T-cell (primary cell): ENCODE results near the gene OR12D3. TPM values are rescaled to one million over a fixed set of nuclear protein-coding genes. Genes with fewer than 3 reads are reported as not detected.

Source experiments
- ATAC-seq, 4 experiments: fragments of 200-7000 bp in 3 of 4; fragments of 150-1000 bp in 1 of 4; cut with Tn5 transposase; replicated peaks in 1 of 4; 1 replicate in 3 of 4; 2 replicates in 1 of 4; pipeline ENCODE4 v1.10.0; 2021; ENCODE audit warnings: moderate library complexity in 3 of 4, mild to moderate bottlenecking in 2 of 4, moderate number of reproducible peaks in 1 of 4
- CTCF ChIA-PET, 2 donors: fragments of 300-600 bp; sonication (Branson Sonifier 250); formaldehyde crosslinking; loops; one replicate each; lab custom pipeline; 2022; ENCODE audit warnings: antibody characterized with exemption in 2 of 2; lab: Charles Lee
- POLR2A ChIA-PET, 2 donors: fragments of 300-600 bp; sonication (Branson Sonifier 250); formaldehyde crosslinking; loops; one replicate each; lab custom pipeline; 2022; ENCODE audit warnings: antibody characterized with exemption in 2 of 2; lab: Charles Lee
- DNase-seq, 35 experiments: peaks; one replicate each; pipeline versions ENCODE4 v3.0.0 to v3.0.0-alpha.2; 2013 to 2023
- H3K27ac ChIP-seq: one replicate; pipeline ENCODE4 v1.5.1; 2013; ENCODE audit warnings: low read length
- H3K27me3 ChIP-seq, 2 experiments: replicated peaks in 1 of 2; 1 replicate in 1 of 2; 2 replicates in 1 of 2; pipeline versions ENCODE4 v1.6.1 to v1.7.0; 2013; ENCODE audit warnings: low read length in 1 of 2, mixed read lengths in 1 of 2; ENCODE audit not compliant: control insufficient read depth in 2 of 2, insufficient read depth in 2 of 2; ENCODE audit errors: extremely low read depth in 1 of 2
- H3K36me3 ChIP-seq, 2 donors: 1 replicate in 1 of 2; 2 replicates in 1 of 2; pipeline versions ENCODE4 v1.6.1 to v1.7.0; 2013; ENCODE audit warnings: low read length in 1 of 2; ENCODE audit not compliant: control insufficient read depth in 2 of 2, insufficient read depth in 1 of 2; ENCODE audit errors: extremely low read depth in 1 of 2
- H3K4me1 ChIP-seq, 2 experiments: 1 replicate in 1 of 2; 2 replicates in 1 of 2; pipeline versions ENCODE4 v1.6.1 to v1.7.0; 2013; ENCODE audit warnings: low read length in 2 of 2, mixed read lengths in 1 of 2; ENCODE audit not compliant: insufficient read depth in 2 of 2, control insufficient read depth in 1 of 2; ENCODE audit errors: extremely low read depth in 1 of 2
- H3K4me3 ChIP-seq, 2 donors: 1 replicate in 1 of 2; 2 replicates in 1 of 2; pipeline versions ENCODE4 v1.5.1 to v1.7.0; 2013; ENCODE audit warnings: mild to moderate bottlenecking in 2 of 2, low read length in 1 of 2, moderate library complexity in 1 of 2; ENCODE audit not compliant: control insufficient read depth in 1 of 2; ENCODE audit errors: extremely low read depth in 1 of 2
- H3K9me3 ChIP-seq: 2 replicates; pipeline ENCODE4 v1.7.0; 2013
- H3K27ac Mint-ChIP-seq, 2 donors: one replicate each; pipeline ENCODE4 v1.8.0; 2020 to 2021; ENCODE audit warnings: mild to moderate bottlenecking in 2 of 2, mixed read lengths in 2 of 2
- H3K27me3 Mint-ChIP-seq, 2 donors: one replicate each; pipeline ENCODE4 v1.8.0; 2021 to 2022; ENCODE audit warnings: mixed read lengths in 2 of 2
- H3K36me3 Mint-ChIP-seq: one replicate; pipeline ENCODE4 v1.8.0; 2021; ENCODE audit warnings: mixed read lengths
- H3K4me1 Mint-ChIP-seq, 3 donors: one replicate each; pipeline ENCODE4 v1.8.0; 2020 to 2022; ENCODE audit warnings: mixed read lengths in 3 of 3, mild to moderate bottlenecking in 1 of 3
- H3K4me3 Mint-ChIP-seq, 3 donors: one replicate each; pipeline ENCODE4 v1.8.0; 2020 to 2022; ENCODE audit warnings: mild to moderate bottlenecking in 3 of 3, mixed read lengths in 3 of 3, moderate library complexity in 3 of 3
- H3K9me3 Mint-ChIP-seq, 3 donors: one replicate each; pipeline ENCODE4 v1.8.0; 2020 to 2022; ENCODE audit warnings: mixed read lengths in 3 of 3
- WGBS: methylation state at CpG from one replicate; pipeline ENCODE4 v1.1.5; 2013; ENCODE audit warnings: missing lambda C conversion rate; ENCODE audit not compliant: insufficient coverage; 5-methylcytosine and 5-hydroxymethylcytosine counted together
- total RNA-seq, 35 experiments: library from RNA in 6 of 35; stranded (reverse) in 6 of 35; fragments of 120-200 nt in 1 of 35; gene quantifications; one replicate each; pipeline versions ENCODE4 v1.2.1 to v1.2.4 and lab custom pipeline; 2013 to 2026

OR12D3 gene, protein sequence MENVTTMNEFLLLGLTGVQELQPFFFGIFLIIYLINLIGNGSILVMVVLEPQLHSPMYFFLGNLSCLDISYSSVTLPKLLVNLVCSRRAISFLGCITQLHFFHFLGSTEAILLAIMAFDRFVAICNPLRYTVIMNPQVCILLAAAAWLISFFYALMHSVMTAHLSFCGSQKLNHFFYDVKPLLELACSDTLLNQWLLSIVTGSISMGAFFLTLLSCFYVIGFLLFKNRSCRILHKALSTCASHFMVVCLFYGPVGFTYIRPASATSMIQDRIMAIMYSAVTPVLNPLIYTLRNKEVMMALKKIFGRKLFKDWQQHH
- total RNA-seq (not detected), total RNA-seq (lab: John Stamatoyannopoulos, UW) (0 reads per million in 29 experiments)
- total RNA-seq (2013), result not detected

DNA sequence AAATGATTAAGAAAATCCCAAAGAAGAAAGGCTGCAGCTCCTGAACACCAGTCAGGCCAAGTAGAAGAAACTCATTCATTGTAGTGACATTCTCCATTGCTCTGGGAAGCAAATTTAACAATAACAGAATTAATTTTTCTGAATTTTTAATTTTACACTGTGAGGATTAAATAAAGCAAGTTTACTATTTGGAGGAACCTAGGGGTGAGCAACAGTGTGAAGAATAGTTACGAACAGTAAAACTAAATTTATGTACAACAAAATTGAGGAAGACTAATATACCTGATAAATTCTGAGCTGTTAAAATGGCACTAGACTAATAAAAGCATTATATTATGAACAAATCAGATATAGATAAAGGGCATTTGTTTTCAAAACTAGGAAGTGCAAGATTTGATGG is at the start of gene OR12D3:
Gene OR12D3 (minus strand): TSS at position 101 of the 400 bp plus-strand sequence. CDS start 4 bp downstream, at position 97.
- Histone ChIP-seq H3K4me3 (no peak within 1 kb of the TSS), H3K36me3 (no peaks in the 10 kb centered on the region), H3K4me1 (no peaks in the 10 kb centered on the region), H3K9me3 (no peaks in the 10 kb centered on the region), H3K27ac (no peak within 1 kb of the TSS), H3K27me3 (peaks cover 0 to 9% of the 10 kb centered on the region in 2 experiments)
- ChIA-PET CTCF (interaction anchor here in 1 of 2 donors (0.6 kb wide), 1 partner anchor 537 kb away, joined by 3 read pairs; no protein-coding TSS in a partner anchor), POLR2A (interaction anchor here in 1 of 2 donors (0.6 kb wide), 1 partner anchor 13 kb away, joined by 3 read pairs; no protein-coding TSS in a partner anchor)
- Mint-ChIP-seq H3K27me3 (peaks cover 33 to 38% of the 10 kb centered on the region in 2 donors), H3K4me3 (no peak within 1 kb of the TSS), H3K27ac (no peak within 1 kb of the TSS), H3K36me3 (no peaks in the 10 kb centered on the region), H3K9me3 (no peaks in the 10 kb centered on the region), H3K4me1 (no peaks in the 10 kb centered on the region)
- no CpG with 5 or more reads among the region's 1 CpG for WGBS
- ATAC-seq, result no peak
- DNase-seq, result no peak

DNA sequence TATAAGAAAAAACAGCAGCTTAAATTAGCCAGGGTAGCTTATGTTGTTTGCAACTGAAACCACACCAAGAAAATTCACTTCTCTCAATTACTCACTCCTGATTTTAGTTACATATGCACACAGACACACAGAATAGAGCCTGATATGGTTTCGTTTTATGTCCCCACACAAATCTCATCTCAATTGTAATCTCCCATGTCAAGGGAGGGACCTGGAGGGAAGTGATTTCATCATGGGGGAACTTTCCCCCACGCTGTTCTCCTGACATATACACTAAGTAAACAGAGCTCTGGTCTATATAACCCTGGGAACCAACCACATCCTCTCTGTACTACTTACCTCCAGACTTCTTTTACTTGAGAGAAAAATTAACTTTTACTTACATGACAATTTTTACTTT is 49.5 kb upstream of the OR12D3 start:
- Mint-ChIP-seq H3K27me3 (peaks cover 52 to 55% of the 10 kb centered on the region in 2 donors), H3K4me3 (no peak overlapping the region), H3K4me1 (no peaks in the 10 kb centered on the region), H3K9me3 (peaks cover 0 to 4% (median 0%) of the 10 kb centered on the region in 3 donors), H3K36me3 (no peaks in the 10 kb centered on the region), H3K27ac (no peak overlapping the region)
- H3K27me3 ChIP-seq, result peaks cover 0 to 13% of the 10 kb centered on the region in 2 experiments
- ChIA-PET POLR2A (no interaction called here), CTCF (no interaction called here)
- WGBS, result no CpG with 5 or more reads among the region's 2 CpGs
- no peaks in the 10 kb centered on the region for H3K36me3 ChIP-seq
- no peak for DNase-seq
- H3K9me3 ChIP-seq, result no peaks in the 10 kb centered on the region
- no peak overlapping the region for H3K4me3 ChIP-seq
- H3K4me1 ChIP-seq, result no peaks in the 10 kb centered on the region
- no peak for ATAC-seq
- H3K27ac ChIP-seq, result no peak overlapping the region

DNA sequence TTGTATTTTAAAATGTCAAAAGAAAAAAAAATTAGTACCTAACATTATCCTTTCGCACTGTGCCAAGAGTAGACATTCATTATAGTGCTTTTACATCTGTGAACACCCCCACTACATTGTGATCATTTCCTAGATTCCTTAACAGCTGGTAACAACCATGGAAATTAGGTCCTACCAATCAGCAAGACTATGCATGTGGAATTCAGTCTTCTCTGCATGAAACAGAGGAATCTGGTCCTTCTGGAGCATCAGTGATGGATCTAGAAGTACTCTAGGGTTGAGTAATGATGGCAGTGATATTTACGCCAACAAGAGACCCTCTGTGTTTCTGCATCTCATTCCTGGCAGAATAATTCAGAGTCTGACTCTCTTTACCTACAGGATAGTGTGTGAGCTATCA is 49.1 kb upstream of the OR12D3 start:
- H3K4me3 Mint-ChIP-seq, result no peak overlapping the region
- Histone ChIP-seq H3K4me3 (no peak overlapping the region), H3K9me3 (no peaks in the 10 kb centered on the region), H3K27me3 (peaks cover 0 to 13% of the 10 kb centered on the region in 2 experiments), H3K27ac (no peak overlapping the region), H3K4me1 (no peaks in the 10 kb centered on the region), H3K36me3 (no peaks in the 10 kb centered on the region)
- ChIA-PET POLR2A (no interaction called here), CTCF (no interaction called here)
- H3K9me3 Mint-ChIP-seq, result peaks cover 0 to 4% (median 0%) of the 10 kb centered on the region in 3 donors
- peaks cover 50 to 51% of the 10 kb centered on the region in 2 donors for H3K27me3 Mint-ChIP-seq
- H3K36me3 Mint-ChIP-seq, result no peaks in the 10 kb centered on the region
- no peak for DNase-seq
- WGBS, result no CpG with 5 or more reads among the region's 2 CpGs
- no peak overlapping the region for H3K27ac Mint-ChIP-seq
- no peaks in the 10 kb centered on the region for H3K4me1 Mint-ChIP-seq
- no peak for ATAC-seq

DNA sequence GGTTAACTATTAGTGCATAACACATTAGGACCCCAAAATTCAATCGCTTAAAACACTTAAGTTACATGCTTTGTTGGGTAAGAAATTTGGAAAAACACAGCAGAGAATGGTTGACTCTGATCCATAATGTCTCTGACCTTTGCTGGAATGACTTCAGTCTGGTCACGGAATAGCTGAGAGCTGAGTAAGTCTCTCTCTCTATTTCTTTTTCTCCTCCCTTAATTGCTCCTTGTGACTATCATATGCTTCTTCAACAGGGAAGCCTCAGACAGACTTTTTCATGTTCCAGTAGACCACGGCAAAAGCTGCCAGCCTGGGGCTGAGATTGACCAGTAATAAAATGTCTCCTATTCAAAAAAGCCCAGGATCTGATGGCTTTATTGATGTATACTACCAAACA is 44.4 kb upstream of the OR12D3 start:
- POLR2A ChIA-PET, result no interaction called here
- H3K4me1 Mint-ChIP-seq, result no peaks in the 10 kb centered on the region
- WGBS, result no CpG with 5 or more reads among the region's 3 CpGs
- Histone ChIP-seq H3K27me3 (no peaks in the 10 kb centered on the region), H3K27ac (no peak overlapping the region), H3K36me3 (no peaks in the 10 kb centered on the region), H3K4me3 (no peak overlapping the region), H3K9me3 (no peaks in the 10 kb centered on the region), H3K4me1 (no peaks in the 10 kb centered on the region)
- peaks cover 32 to 43% of the 10 kb centered on the region in 2 donors for H3K27me3 Mint-ChIP-seq
- CTCF ChIA-PET, result no interaction called here
- no peaks in the 10 kb centered on the region for H3K36me3 Mint-ChIP-seq
- H3K27ac Mint-ChIP-seq, result no peak overlapping the region
- peaks cover 0 to 4% (median 0%) of the 10 kb centered on the region in 3 donors for H3K9me3 Mint-ChIP-seq
- H3K4me3 Mint-ChIP-seq, result no peak overlapping the region
- no peak for DNase-seq
- no peak for ATAC-seq

DNA sequence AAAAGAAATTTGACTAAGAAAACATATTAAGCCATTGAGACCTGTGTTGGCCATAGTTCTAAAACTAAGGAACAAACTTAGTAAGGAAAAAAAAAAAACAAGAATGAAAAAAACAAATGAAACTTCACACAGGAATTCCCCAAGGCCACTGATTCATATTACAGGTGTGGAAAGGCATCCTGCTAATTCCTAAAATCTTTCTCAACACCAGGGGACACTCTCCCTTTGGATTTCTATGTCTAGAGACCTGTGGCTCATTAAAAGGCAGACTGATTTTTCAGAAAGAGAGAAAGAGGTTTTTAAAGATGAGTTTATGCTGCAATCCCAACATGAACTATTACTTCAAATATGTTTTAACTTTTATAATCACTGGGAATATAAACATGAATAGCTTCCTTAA is 39.5 kb upstream of the OR12D3 start, which contains the start of gene OR12D1:
Gene OR12D1 (plus strand): TSS at position 341 of the 400 bp plus-strand sequence.
- Histone ChIP-seq H3K27ac (no peak within 1 kb of the TSS), H3K27me3 (peaks cover 0 to 10% of the 10 kb centered on the region in 2 experiments), H3K4me3 (no peak within 1 kb of the TSS), H3K36me3 (no peaks in the 10 kb centered on the region), H3K4me1 (no peaks in the 10 kb centered on the region), H3K9me3 (no peaks in the 10 kb centered on the region)
- DNase-seq (no peak), ATAC-seq (no peak)
- ChIA-PET CTCF (no interaction called here), POLR2A (no interaction called here)
- Mint-ChIP-seq H3K4me1 (no peaks in the 10 kb centered on the region), H3K27ac (no peak within 1 kb of the TSS), H3K4me3 (no peak within 1 kb of the TSS), H3K36me3 (no peaks in the 10 kb centered on the region), H3K9me3 (peaks cover 18 to 24% (median 20%) of the 10 kb centered on the region in 3 donors), H3K27me3 (peaks cover 35 to 46% of the 10 kb centered on the region in 2 donors)

DNA sequence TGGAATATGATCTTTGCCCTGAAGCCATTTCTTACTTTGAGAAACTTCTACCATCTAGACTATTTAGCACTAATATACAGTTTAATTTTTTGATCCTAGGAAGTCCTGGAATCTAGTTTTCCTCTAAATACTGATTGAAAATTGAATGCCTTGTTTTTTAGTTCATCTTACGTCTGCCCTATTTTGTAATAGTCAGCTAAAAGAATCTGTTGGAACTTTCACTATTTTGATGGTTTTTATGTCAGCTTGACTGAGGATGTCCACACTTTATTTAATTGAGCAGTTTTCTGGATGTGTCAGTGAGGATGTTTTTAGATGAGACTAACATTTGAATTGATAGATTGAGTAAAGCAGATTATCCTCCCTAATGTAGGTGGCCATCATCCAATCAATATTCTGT is 28.7 kb upstream of the OR12D3 start:
- POLR2A ChIA-PET, result no interaction called here
- Mint-ChIP-seq H3K9me3 (peaks cover 0 to 6% (median 3%) of the 10 kb centered on the region in 3 donors), H3K36me3 (no peaks in the 10 kb centered on the region), H3K4me1 (no peaks in the 10 kb centered on the region), H3K27me3 (peaks cover 47 to 64% of the 10 kb centered on the region in 2 donors), H3K4me3 (no peak overlapping the region), H3K27ac (no peak overlapping the region)
- H3K27ac ChIP-seq, result no peak overlapping the region
- H3K36me3 ChIP-seq, result no peaks in the 10 kb centered on the region
- DNase-seq (no peak), ATAC-seq (no peak)
- no peaks in the 10 kb centered on the region for H3K9me3 ChIP-seq
- peaks cover 0 to 3% of the 10 kb centered on the region in 2 experiments for H3K27me3 ChIP-seq
- no peaks in the 10 kb centered on the region for H3K4me1 ChIP-seq
- no CpG with 5 or more reads among the region's 1 CpG for WGBS
- CTCF ChIA-PET, result no interaction called here
- no peak overlapping the region for H3K4me3 ChIP-seq
